IPS-18c (cell line): ENCODE results near the gene CANT1.
A peak's percentile ranks its signal among the peaks of the same experiment; 100 is the strongest.

ENCODE experiments used
- H3K4me3 ChIP-seq: 2 replicates; pipeline ENCODE4 v1.7.0; 2013; ENCODE audit warnings: low read depth, mild to moderate bottlenecking, low read length, moderate library complexity; ENCODE audit not compliant: insufficient read depth
- H3K9me3 ChIP-seq: one replicate; pipeline ENCODE4 v1.6.1; 2013; ENCODE audit warnings: mild to moderate bottlenecking, low read length, moderate library complexity; ENCODE audit not compliant: control insufficient read depth, insufficient read depth

The CANT1 gene

DNA sequence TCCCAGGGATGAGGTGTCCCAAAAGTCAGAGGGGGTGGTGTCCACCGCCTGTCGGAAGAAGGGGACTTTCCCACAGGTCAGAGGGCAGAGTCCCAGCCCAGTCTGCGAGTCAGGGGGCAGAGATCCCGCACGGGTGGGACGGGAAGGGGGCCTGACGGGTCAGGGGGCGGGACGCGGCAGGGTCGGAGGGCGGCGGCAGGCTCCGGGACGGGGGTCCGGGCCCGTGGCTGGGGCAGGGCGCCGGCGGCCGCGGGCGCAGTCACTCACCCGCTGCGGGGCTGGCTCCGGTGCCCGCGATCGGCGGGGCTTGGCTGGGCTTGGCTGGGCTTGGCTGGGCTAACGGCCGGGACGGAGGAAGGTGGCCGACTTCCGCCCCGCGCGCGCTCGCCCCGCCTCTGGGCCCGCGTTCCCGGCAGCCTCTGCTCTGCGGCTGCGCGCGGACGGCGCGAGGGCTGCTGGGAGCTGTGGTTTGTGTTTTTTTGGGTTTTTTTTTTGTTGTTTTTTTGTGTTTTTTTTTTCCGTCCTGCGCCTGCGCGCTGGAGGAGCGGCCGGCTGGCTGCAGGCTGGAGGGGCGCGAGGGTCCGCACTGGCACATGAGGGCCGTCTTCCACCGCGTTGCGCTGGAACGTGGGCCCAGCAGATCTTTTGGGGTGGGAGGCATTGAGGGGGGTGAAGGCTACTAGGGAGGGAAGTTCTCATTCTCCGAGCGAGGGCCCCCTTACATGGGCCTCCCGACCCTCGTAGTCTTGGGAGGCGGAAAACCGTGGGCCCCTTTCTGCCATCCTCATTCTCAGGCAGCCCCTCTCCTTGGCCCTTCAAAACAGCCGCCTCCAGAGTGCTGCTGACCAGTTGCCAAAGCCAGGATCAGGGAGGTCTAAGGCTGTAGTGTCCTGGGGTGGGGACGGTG is at the start of gene CANT1:
Gene CANT1, minus strand, starts transcription at position 368 of the 907 bp plus-strand sequence. CDS start 12,142 bp downstream, outside the sequence.
- peaks cover 10% of the 10 kb centered on the region for H3K9me3 ChIP-seq
- H3K4me3 ChIP-seq, result peak within 1 kb of the TSS; percentile 70

GRCh38 chr17:79057737-79058385 is 48.3 kb upstream of the CANT1 start:
- no peak overlapping the region for H3K4me3 ChIP-seq
- H3K9me3 ChIP-seq, result no peaks in the 10 kb centered on the region

GRCh38 chr17:79055197-79055596 is 45.6 kb upstream of the CANT1 start:
- H3K4me3 ChIP-seq, result no peak overlapping the region

GRCh38 chr17:79054200-79054960 is 44.8 kb upstream of the CANT1 start:
- Histone ChIP-seq H3K4me3 (no peak overlapping the region), H3K9me3 (no peaks in the 10 kb centered on the region)

More at GRCh38 chr17:79055197-79055596, 45.6 kb upstream of the CANT1 start:
- H3K9me3 ChIP-seq, result no peaks in the 10 kb centered on the region

GRCh38 chr17:79053251-79053925 is 43.8 kb upstream of the CANT1 start:
- H3K4me3 ChIP-seq, result no peak overlapping the region
- no peaks in the 10 kb centered on the region for H3K9me3 ChIP-seq

- Histone ChIP-seq H3K4me3 (no peak overlapping the region), H3K9me3 (no peaks in the 10 kb centered on the region)
Measured at GRCh38 chr17:79052131-79052530, 42.6 kb upstream of the CANT1 start.

DNA sequence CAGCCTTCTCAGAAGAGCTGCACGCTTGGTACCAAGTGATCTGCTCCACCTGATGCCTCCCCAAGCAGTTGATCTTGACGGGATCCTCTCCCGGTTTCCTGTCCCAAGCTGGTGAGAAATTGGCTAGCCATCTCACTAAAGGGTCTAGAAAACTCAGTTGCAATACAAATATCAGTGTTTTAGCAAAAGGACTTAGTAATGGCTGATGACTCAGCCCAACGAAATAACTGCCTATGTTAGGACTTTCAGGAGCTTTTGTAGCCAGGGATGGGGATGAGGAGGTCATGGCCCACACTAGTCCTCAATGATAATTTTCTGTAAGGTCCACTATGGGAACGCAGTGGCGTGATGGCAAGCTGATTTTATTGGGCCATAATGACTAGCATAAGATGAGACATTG is 41.7 kb upstream of the CANT1 start:
- Histone ChIP-seq H3K9me3 (no peaks in the 10 kb centered on the region), H3K4me3 (no peak overlapping the region)

DNA sequence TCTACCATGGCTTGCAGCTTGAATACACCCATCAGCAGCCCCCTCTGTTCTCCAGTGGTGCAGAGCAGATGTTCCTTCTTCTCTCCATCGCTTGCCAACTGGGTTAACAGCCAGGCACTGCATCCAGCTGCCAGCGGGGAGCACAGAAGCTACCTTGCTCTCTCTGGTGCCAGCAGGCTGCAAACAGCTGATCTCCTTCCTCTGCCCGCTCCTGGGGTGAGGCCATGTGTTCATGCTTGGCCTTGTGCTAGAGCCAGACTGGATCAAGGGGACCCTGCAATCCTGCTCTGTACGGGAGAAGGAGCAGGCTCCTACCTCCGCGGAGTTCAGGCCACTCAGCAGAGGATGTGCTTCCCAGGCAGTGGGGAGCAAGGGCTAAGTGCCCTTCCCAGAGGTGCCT is 41.0 kb upstream of the CANT1 start:
- no peak overlapping the region for H3K4me3 ChIP-seq

GRCh38 chr17:79049821-79050220 is 40.3 kb upstream of the CANT1 start:
- no peak overlapping the region for H3K4me3 ChIP-seq
- no peaks in the 10 kb centered on the region for H3K9me3 ChIP-seq

More for the DNA sequence above, 41.0 kb upstream of the CANT1 start:
- H3K9me3 ChIP-seq, result no peaks in the 10 kb centered on the region

GRCh38 chr17:79048826-79049755 is 39.5 kb upstream of the CANT1 start:
- Histone ChIP-seq H3K9me3 (no peaks in the 10 kb centered on the region), H3K4me3 (no peak overlapping the region)

GRCh38 chr17:79047923-79048825 is 38.6 kb upstream of the CANT1 start:
- no peak overlapping the region for H3K4me3 ChIP-seq
- no peaks in the 10 kb centered on the region for H3K9me3 ChIP-seq

- no peak overlapping the region for H3K4me3 ChIP-seq
- no peaks in the 10 kb centered on the region for H3K9me3 ChIP-seq
Measured at GRCh38 chr17:79047291-79047920, 37.8 kb upstream of the CANT1 start.

DNA sequence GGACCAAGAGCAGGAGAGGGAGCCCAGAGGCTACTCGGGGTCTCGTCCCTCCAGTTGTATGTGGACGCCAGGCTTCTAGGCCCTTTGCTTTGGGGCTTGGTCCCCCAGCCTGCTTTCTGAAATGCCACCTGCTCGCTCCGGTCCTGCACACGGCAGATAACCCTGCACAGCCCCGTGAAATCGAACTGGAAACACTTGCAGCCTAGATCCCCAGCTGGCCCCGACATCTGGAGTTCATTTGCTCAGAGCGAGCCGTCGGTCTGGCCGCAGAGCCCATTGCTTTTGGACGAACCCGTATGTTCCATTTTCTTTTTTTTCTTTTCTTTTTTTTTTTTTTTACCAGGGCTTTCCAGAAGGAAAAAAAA is 37.3 kb upstream of the CANT1 start:
- Histone ChIP-seq H3K4me3 (no peak overlapping the region), H3K9me3 (no peaks in the 10 kb centered on the region)

GRCh38 chr17:79046197-79046915 is 36.8 kb upstream of the CANT1 start:
- H3K4me3 ChIP-seq, result no peak overlapping the region

More at GRCh38 chr17:79046197-79046915, 36.8 kb upstream of the CANT1 start:
- no peaks in the 10 kb centered on the region for H3K9me3 ChIP-seq
